Transverse colon (tissue), 4 donors: ENCODE measurements around the gene B4GALNT1. TPM values are rescaled to one million over a fixed set of nuclear protein-coding genes. Genes with fewer than 3 reads are reported as not detected.
A peak's percentile ranks its signal among the peaks of the same experiment; 100 is the strongest.

Source experiments
- DNase-seq: peaks from one replicate; pipeline ENCODE4 v3.0.0-alpha.2; 2019
- H3K27ac ChIP-seq, 4 donors: fragments of 200-600 bp; sonication (generic); 2 replicates each; pipeline ENCODE4 v1.5.1; 2016 to 2018; ENCODE audit warnings: inconsistent platforms in 4 of 4
- H3K27me3 ChIP-seq: fragments of 200-600 bp; sonication (generic); 2 replicates; pipeline ENCODE4 v1.5.1; 2017; ENCODE audit warnings: inconsistent platforms
- H3K36me3 ChIP-seq, 4 donors: fragments of 200-600 bp; sonication (generic); 2 replicates each; pipeline ENCODE4 v1.5.1; 2017 to 2019; ENCODE audit warnings: inconsistent platforms in 4 of 4
- H3K4me1 ChIP-seq, 4 donors: fragments of 200-600 bp; sonication (generic); 2 replicates each; pipeline ENCODE4 v1.5.1; 2017 to 2020; ENCODE audit warnings: inconsistent platforms in 4 of 4
- H3K4me3 ChIP-seq, 4 donors: fragments of 200-600 bp; sonication (generic); 1 replicate in 1 of 4; 2 replicates in 3 of 4; pipeline versions ENCODE4 v1.5.1 to v1.6.1; 2017 to 2019; ENCODE audit warnings: inconsistent platforms in 4 of 4
- H3K9me3 ChIP-seq, 2 donors: fragments of 200-600 bp; sonication (generic); 2 replicates each; pipeline ENCODE4 v1.5.1; 2017 to 2019; ENCODE audit warnings: inconsistent platforms in 2 of 2
- CTCF ChIP-seq, 5 experiments: fragments of 200-600 bp in 3 of 5; fragments of 450-650 bp in 2 of 5; sonication (generic) in 3 of 5; IDR thresholded peaks; 1 replicate in 2 of 5; 2 replicates in 3 of 5; pipeline ENCODE4 v1.5.1; 2016 to 2017; ENCODE audit warnings: antibody characterized with exemption in 5 of 5, inconsistent platforms in 3 of 5, mild to moderate bottlenecking in 2 of 5, moderate library complexity in 1 of 5
- EP300 ChIP-seq: sonication (generic); formaldehyde crosslinking; IDR thresholded peaks from one replicate; pipeline ENCODE4 v1.6.1; 2017; ENCODE audit warnings: antibody characterized with exemption, low read depth
- POLR2A ChIP-seq: fragments of 450-650 bp; IDR thresholded peaks from one replicate; pipeline ENCODE4 v1.6.1; 2016; ENCODE audit warnings: antibody characterized with exemption, mild to moderate bottlenecking, moderate library complexity
- POLR2AphosphoS5 ChIP-seq, 3 donors: sonication (generic); formaldehyde crosslinking; IDR thresholded peaks; one replicate each; pipeline ENCODE4 v1.6.1; 2016; ENCODE audit warnings: antibody characterized with exemption in 3 of 3
- WGBS, 2 donors: methylation state at CpG; one replicate each; pipeline ENCODE4 v1.1.5; 2018; ENCODE audit warnings: low coverage in 1 of 2; 5-methylcytosine and 5-hydroxymethylcytosine counted together
- in situ Hi-C, 4 donors: fragments of 200-750 bp; cut with MboI; loops; one replicate each; pipeline versions ENCODE4 v1.15.0 to v1.15.1; 2017; ENCODE audit warnings: low sequenced_read_pairs in 3 of 4, low pct_ligation_motif_present in 1 of 4, low pct_unique_long_range_greater_than_20kb in 1 of 4
- intact Hi-C: fragments of 100-400 bp; cut with DNase I; formaldehyde crosslinking; loops from one replicate; pipeline ENCODE4 v1.15.1; 2023; ENCODE audit warnings: low total_unique reads
- total RNA-seq, 4 donors: library from RNA; depleted of rRNA; stranded (reverse); fragments of >200 nt; gene quantifications; one replicate each; pipeline ENCODE4 v1.1.0, GENCODE V29; 2016

The B4GALNT1 gene
- total RNA-seq, 4 donors from 2014 or later = 0.68 to 6.4 (median 2.1) TPM; not detected in 1

- H3K4me1 ChIP-seq = peaks cover 10 to 26% (median 16%) of the 10 kb centered on the region in 4 donors
- H3K36me3 ChIP-seq = no peaks in the 10 kb centered on the region
- no peak overlapping the region for H3K27ac ChIP-seq
- intact Hi-C loops (no loop called here), in situ Hi-C loops (no loop called here)
- DNase-seq = no peak
- H3K27me3 ChIP-seq = peaks cover 92% of the 10 kb centered on the region
- 21% methylated on average over 26 of the region's 26 CpGs; no CpG with 5 or more reads in 1 of the 2 donors for WGBS, 2 donors
- no peaks in the 10 kb centered on the region for H3K9me3 ChIP-seq
- H3K4me3 ChIP-seq = peak overlapping the region in 2 of 4 donors; percentile 9 to 62
- TF ChIP-seq POLR2A (no peak), EP300 (no peak), POLR2AphosphoS5 (IDR thresholded peaks at IDR 0.05) (no peak), CTCF (IDR thresholded peaks at IDR 0.05) (no peak)
Observed at GRCh38 chr12:57631566-57632072, 1.4 kb downstream of the B4GALNT1 start.

- Histone ChIP-seq H3K27me3 (peaks cover 94% of the 10 kb centered on the region), H3K27ac (no peak overlapping the region), H3K9me3 (no peaks in the 10 kb centered on the region), H3K4me3 (no peak overlapping the region), H3K4me1 (peaks cover 10 to 26% (median 16%) of the 10 kb centered on the region in 4 donors), H3K36me3 (no peaks in the 10 kb centered on the region)
- in situ Hi-C loops = no loop called here
- intact Hi-C loops = no loop called here
- DNase-seq = no peak
- WGBS, 2 donors = 60 to 100% methylated on average over 1 to 4 of the region's 6 CpGs
- TF ChIP-seq CTCF (IDR thresholded peaks at IDR 0.05) (no peak), POLR2A (no peak), EP300 (no peak), POLR2AphosphoS5 (IDR thresholded peaks at IDR 0.05) (no peak)
Observed at GRCh38 chr12:57630891-57631433, 2.0 kb downstream of the B4GALNT1 start.

DNA sequence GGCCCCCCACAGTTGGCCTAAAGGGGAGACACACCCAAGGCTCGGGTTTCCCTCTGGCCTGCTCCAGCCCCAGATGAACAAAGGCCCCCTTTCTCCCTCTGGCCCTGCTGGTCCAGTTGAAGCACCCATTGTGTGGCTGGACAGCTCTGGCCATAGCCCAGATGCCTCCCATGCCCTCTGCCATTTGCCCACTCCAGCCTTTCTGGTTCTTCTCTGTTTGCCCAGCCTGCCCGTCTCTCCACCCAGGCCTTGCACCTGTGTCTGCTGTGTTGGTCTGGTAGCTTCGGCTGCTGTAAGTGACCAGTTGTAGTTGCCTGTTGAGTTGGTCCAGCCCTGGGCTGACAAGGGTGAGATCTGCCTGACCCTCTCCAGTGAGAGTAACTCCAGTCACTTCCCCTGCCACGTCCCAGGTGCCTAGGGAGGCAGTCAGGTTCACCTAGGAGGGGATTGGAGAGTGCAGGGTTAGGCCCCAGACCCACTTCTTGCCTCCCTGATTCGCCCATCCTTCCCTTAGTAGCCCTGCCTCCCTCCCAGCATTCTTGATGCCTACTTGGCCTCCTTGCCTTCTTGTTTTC, 3.0 kb downstream of the B4GALNT1 start:
- Histone ChIP-seq H3K36me3 (no peaks in the 10 kb centered on the region), H3K27me3 (peaks cover 95% of the 10 kb centered on the region), H3K4me3 (no peak overlapping the region), H3K9me3 (no peaks in the 10 kb centered on the region), H3K4me1 (peaks cover 10 to 26% (median 16%) of the 10 kb centered on the region in 4 donors), H3K27ac (no peak overlapping the region)
- TF ChIP-seq POLR2AphosphoS5 (IDR thresholded peaks at IDR 0.05) (no peak), POLR2A (no peak), EP300 (no peak), CTCF (IDR thresholded peaks at IDR 0.05) (no peak)
- 71% methylated on average over 5 of the region's 5 CpGs; no CpG with 5 or more reads in 1 of the 2 donors for WGBS, 2 donors
- DNase-seq = no peak
- in situ Hi-C loops = loop anchor here in 2 of 4 donors (5.0 to 10.0 kb wide), 3 partner anchors 48 to 163 kb away; no protein-coding TSS in a partner anchor
- intact Hi-C loops = no loop called here

- TF ChIP-seq POLR2A = no peak
- no peak for TF ChIP-seq CTCF (IDR thresholded peaks at IDR 0.05)
- no peak for TF ChIP-seq POLR2AphosphoS5 (IDR thresholded peaks at IDR 0.05)
- no peak for TF ChIP-seq EP300
- intact Hi-C loops = no loop called here
- no peak for DNase-seq
- no peaks in the 10 kb centered on the region for H3K9me3 ChIP-seq
- H3K36me3 ChIP-seq = no peaks in the 10 kb centered on the region
- in situ Hi-C loops = loop anchor here in 2 of 4 donors (5.0 to 10.0 kb wide), 3 partner anchors 46 to 161 kb away; no protein-coding TSS in a partner anchor
- no peak overlapping the region for H3K27ac ChIP-seq
- H3K4me1 ChIP-seq = peaks cover 10 to 26% (median 16%) of the 10 kb centered on the region in 4 donors
- H3K27me3 ChIP-seq = peaks cover 98% of the 10 kb centered on the region
- WGBS, 2 donors = 74% methylated on average over 18 to 29 of the region's 29 CpGs
- no peak overlapping the region for H3K4me3 ChIP-seq
Observed at GRCh38 chr12:57628280-57629191, 4.5 kb downstream of the B4GALNT1 start.
